ENCODE measurements around the gene TKTL1.

Gene TKTL1

GRCh38 chrX:154373340-154374306 lies 78.0 kb downstream of the TKTL1 start:
- peak; percentile 46 for TF ChIP-seq CTCF (IDR thresholded peaks at IDR 0.05; ENCODE audit: low read depth, low read length)
- peak; percentile 62 for DNase-seq (ENCODE audit: extremely low read depth, low read depth)

- TF ChIP-seq CTCF (IDR thresholded peaks at IDR 0.05; ENCODE audit: low read depth, low read length) = no peak
- DNase-seq (ENCODE audit: extremely low read depth, low read depth) = no peak
These were observed 78.9 kb downstream of the TKTL1 start, which contains the start of gene FLNA for GRCh38 chrX:154374313-154375155. TSS of gene FLNA (minus strand) at chrX:154374634. CDS start at chrX:154371245, 3,389 bp downstream.

- no peak for DNase-seq (ENCODE audit: extremely low read depth, low read depth)
These were observed 79.5 kb downstream of the TKTL1 start for GRCh38 chrX:154375156-154375504.

GRCh38 chrX:154376774-154377173 lies 81.2 kb downstream of the TKTL1 start:
- TF ChIP-seq CTCF (IDR thresholded peaks at IDR 0.05; ENCODE audit: low read depth, low read length) = no peak
- no peak for DNase-seq (ENCODE audit: extremely low read depth, low read depth)

More at GRCh38 chrX:154375156-154375504, 79.5 kb downstream of the TKTL1 start:
- TF ChIP-seq CTCF (IDR thresholded peaks at IDR 0.05; ENCODE audit: low read depth, low read length) = no peak

GRCh38 chrX:154378059-154378798 lies 82.6 kb downstream of the TKTL1 start:
- no peak for DNase-seq (ENCODE audit: extremely low read depth, low read depth)

More at GRCh38 chrX:154378059-154378798, 82.6 kb downstream of the TKTL1 start:
- TF ChIP-seq CTCF (IDR thresholded peaks at IDR 0.05; ENCODE audit: low read depth, low read length) = no peak

Measured in AG09319 (cell line).